ENCODE results near the gene RBM12. TPM values are rescaled to one million over a fixed set of nuclear protein-coding genes. Genes with fewer than 3 reads are reported as not detected.

Gene RBM12
- total and polyA plus RNA-seq, 8 donors: 7.9 to 147 (median 24.2) TPM

DNA sequence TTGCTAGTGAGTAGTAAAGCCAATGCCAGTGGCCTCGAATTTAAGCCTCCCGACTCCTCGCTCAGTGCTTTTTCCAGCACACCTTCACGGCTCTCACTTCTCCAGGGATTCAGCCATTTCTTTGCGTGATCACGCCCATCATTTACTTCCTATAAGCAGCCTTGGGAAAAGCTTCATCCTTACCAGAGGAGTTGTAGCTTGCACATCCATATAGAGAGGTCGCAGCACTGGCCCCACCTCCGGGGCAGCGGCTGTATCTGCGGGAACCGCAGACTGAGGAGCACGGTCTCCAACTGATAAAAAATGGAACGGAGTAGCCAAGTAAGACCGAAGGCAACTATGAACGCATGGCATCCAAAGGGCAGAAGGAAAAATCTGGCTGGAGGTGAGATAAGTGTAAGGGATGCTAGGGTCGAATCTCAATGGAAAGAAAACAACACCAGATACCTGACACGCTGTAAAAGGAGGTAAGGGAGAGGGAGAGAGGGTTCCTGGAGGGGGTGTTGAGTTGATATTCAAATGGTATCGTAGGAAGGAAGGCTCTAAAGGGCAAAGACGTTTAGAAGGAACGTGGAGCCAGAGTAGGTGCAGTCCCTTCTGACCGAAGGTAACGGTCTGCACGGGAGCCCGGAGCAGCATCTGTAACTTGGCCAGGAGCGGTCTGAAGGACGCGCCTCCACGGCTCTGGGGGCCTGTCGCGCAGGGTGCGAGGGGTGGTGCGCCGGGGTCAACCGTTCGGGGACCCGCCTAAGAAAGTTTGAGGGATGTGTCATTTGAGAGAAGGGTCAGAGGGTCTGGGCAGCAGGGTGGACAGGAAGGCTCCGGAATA lies 33.8 kb upstream of the RBM12 start:
- H3K4me3 ChIP-seq: peak overlapping the region; percentile 85 to 93 (median 88)
- WGBS, 5 donors: 5 to 7% (median 6%) methylated on average over 37 of the region's 37 CpGs
- DNase-seq: peak; percentile 17 to 35
- peaks cover 14 to 59% (median 55%) of the 10 kb centered on the region in 4 donors for H3K36me3 ChIP-seq
- peak overlapping the region; percentile 80 to 95 (median 92) for H3K27ac ChIP-seq
- TF ChIP-seq EP300 (IDR thresholded peaks at IDR 0.05) (no peak), POLR2A (IDR thresholded peaks at IDR 0.05) (no peak), POLR2AphosphoS5 (IDR thresholded peaks at IDR 0.05) (no peak)
- TF ChIP-seq, protein P1, sequence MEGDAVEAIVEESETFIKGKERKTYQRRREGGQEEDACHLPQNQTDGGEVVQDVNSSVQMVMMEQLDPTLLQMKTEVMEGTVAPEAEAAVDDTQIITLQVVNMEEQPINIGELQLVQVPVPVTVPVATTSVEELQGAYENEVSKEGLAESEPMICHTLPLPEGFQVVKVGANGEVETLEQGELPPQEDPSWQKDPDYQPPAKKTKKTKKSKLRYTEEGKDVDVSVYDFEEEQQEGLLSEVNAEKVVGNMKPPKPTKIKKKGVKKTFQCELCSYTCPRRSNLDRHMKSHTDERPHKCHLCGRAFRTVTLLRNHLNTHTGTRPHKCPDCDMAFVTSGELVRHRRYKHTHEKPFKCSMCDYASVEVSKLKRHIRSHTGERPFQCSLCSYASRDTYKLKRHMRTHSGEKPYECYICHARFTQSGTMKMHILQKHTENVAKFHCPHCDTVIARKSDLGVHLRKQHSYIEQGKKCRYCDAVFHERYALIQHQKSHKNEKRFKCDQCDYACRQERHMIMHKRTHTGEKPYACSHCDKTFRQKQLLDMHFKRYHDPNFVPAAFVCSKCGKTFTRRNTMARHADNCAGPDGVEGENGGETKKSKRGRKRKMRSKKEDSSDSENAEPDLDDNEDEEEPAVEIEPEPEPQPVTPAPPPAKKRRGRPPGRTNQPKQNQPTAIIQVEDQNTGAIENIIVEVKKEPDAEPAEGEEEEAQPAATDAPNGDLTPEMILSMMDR (IDR thresholded peaks at IDR 0.05): no peak
- H3K4me1 ChIP-seq: peaks cover 22 to 52% (median 35%) of the 10 kb centered on the region in 4 donors
- H3K27me3 ChIP-seq: no peaks in the 10 kb centered on the region
- intact Hi-C loops (cut with DNase I; ENCODE audit: low total_unique reads): no loop called here
- no peaks in the 10 kb centered on the region for H3K9me3 ChIP-seq

DNA sequence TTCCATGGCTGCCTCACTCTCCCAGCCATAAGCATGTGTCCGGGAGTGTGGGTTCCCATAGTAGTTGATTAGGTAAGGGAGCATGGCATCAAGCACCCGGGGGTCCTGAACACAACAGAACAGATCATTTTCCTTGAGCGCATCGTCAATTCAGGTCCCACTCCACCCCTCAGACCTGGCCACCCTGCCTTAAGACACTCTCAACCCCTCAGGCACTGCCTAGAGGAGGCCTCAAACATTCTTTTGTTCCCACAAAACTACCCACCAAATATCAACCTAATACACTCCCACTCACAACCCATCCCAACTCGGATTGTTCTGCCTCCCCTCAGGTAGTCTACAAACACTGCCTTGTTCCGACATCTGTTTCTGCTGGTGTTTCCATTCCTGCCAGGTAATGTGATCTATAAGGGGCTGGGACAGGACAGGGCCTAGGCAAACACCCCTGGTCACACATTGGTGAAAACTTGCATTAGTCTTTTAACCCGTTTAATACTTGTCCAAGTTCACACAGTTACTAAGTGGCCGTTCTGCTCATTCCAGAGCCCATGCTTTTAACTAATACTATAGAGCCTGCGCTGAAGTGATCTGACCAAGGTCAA lies 33.1 kb upstream of the RBM12 start:
- intact Hi-C loops (cut with DNase I; ENCODE audit: low total_unique reads): no loop called here
- TF ChIP-seq, protein P1 (IDR thresholded peaks at IDR 0.05): no peak
- TF ChIP-seq EP300 (IDR thresholded peaks at IDR 0.05) (no peak), POLR2AphosphoS5 (IDR thresholded peaks at IDR 0.05) (no peak)
- Histone ChIP-seq H3K4me3 (peak overlapping the region; percentile 85 to 93 (median 88)), H3K36me3 (peaks cover 13 to 59% (median 55%) of the 10 kb centered on the region in 4 donors), H3K27ac (peak overlapping the region in 1 of 5 donors; percentile 91), H3K4me1 (peaks cover 22 to 47% (median 34%) of the 10 kb centered on the region in 4 donors), H3K27me3 (no peaks in the 10 kb centered on the region), H3K9me3 (no peaks in the 10 kb centered on the region)
- peak in 1 of 2 donors; percentile 15 for DNase-seq
- WGBS, 5 donors: 59 to 75% (median 68%) methylated on average over 9 of the region's 9 CpGs

DNA sequence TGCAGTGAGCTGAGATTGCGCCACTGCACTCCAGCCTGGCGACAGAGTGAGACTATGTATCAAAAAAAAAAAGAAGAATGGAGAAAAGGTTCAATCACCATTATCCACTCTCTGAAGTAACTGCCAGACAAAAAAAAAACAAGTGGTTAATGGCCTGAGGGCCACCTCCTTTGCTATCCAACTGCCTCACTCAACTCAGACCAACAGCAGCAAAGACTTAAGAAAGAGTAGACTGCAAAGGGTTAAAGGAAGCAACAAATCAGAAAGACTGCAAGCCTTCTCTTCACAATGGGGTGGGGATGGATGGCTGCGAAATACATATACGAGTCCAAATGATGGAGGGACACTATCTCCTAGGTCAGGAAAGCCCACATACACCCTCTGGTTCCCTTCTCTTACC lies 31.3 kb upstream of the RBM12 start:
- intact Hi-C loops (cut with DNase I; ENCODE audit: low total_unique reads): no loop called here
- TF ChIP-seq POLR2A (IDR thresholded peaks at IDR 0.05): no peak
- TF ChIP-seq EP300 (IDR thresholded peaks at IDR 0.05): no peak
- TF ChIP-seq, protein P1 (IDR thresholded peaks at IDR 0.05): no peak
- TF ChIP-seq POLR2AphosphoS5 (IDR thresholded peaks at IDR 0.05): no peak
- DNase-seq: no peak
- no peaks in the 10 kb centered on the region for H3K9me3 ChIP-seq
- no peak overlapping the region for H3K27ac ChIP-seq
- H3K36me3 ChIP-seq: peaks cover 11 to 58% (median 55%) of the 10 kb centered on the region in 4 donors
- H3K27me3 ChIP-seq: no peaks in the 10 kb centered on the region
- H3K4me1 ChIP-seq: peaks cover 22 to 36% (median 27%) of the 10 kb centered on the region in 4 donors
- H3K4me3 ChIP-seq: no peak overlapping the region
- 86 to 93% (median 89%) methylated on average over 4 of the region's 4 CpGs for WGBS, 5 donors

DNA sequence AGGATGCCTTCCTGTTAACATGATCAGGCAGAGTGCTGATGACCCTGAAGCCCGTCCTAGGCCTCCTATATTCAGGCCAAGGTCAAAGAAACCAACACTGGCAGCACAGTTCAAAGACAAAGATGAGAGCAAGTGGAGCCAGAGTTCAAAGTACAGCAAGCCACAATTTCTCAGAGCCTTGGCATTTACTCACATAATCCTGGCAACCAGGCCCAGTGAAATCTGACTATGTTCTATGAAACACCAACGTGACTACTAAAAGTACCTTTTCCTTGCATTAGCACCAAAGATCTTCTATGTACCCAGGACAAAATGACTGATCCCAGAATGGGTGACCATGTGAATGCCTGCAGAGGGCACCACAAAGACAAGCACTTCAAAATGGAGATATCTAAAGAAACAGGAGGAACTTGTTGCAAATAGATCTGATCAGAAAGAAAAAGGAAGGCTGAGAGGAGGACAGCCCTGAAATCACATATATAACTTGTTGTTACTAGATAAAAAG lies 30.6 kb upstream of the RBM12 start:
- Histone ChIP-seq H3K9me3 (no peaks in the 10 kb centered on the region), H3K27me3 (no peaks in the 10 kb centered on the region), H3K4me3 (no peak overlapping the region), H3K36me3 (peaks cover 11 to 65% (median 61%) of the 10 kb centered on the region in 4 donors), H3K4me1 (peaks cover 15 to 30% (median 21%) of the 10 kb centered on the region in 4 donors), H3K27ac (no peak overlapping the region)
- WGBS, 5 donors: 77 to 89% (median 85%) methylated on average over 2 of the region's 2 CpGs
- DNase-seq: peak in 1 of 2 donors; percentile 3
- intact Hi-C loops (cut with DNase I; ENCODE audit: low total_unique reads): no loop called here
- TF ChIP-seq POLR2A (IDR thresholded peaks at IDR 0.05) (no peak), EP300 (IDR thresholded peaks at IDR 0.05) (no peak), POLR2AphosphoS5 (IDR thresholded peaks at IDR 0.05) (no peak)
- TF ChIP-seq, protein P1 (IDR thresholded peaks at IDR 0.05): no peak

Measured in stomach (tissue), 9 donors.